H9 (cell line): ENCODE measurements around the gene KCTD1. TPM values are rescaled to one million over a fixed set of nuclear protein-coding genes. Genes with fewer than 3 reads are reported as not detected.

Experiments used
- DNase-seq: peaks from one replicate; pipeline ENCODE4 v3.0.0-alpha.2; 2017
- H2AFZ ChIP-seq: one replicate; pipeline ENCODE4 v1.6.1; 2013; ENCODE audit warnings: mild to moderate bottlenecking, low read length, control low read depth, moderate library complexity
- H2AK5ac ChIP-seq: 2 replicates; pipeline ENCODE4 v1.6.1; 2013; ENCODE audit warnings: low read length, control low read depth, mixed read lengths; ENCODE audit not compliant: insufficient read length
- H2BK120ac ChIP-seq: one replicate; pipeline ENCODE4 v1.6.1; 2013; ENCODE audit warnings: low read depth, mild to moderate bottlenecking, low read length, control low read depth, inconsistent platforms; ENCODE audit not compliant: poor library complexity, severe bottlenecking
- H2BK12ac ChIP-seq: 2 replicates; pipeline ENCODE4 v1.6.1; 2013; ENCODE audit warnings: low read length, control low read depth, mixed read lengths, low read depth; ENCODE audit not compliant: insufficient read length
- H2BK15ac ChIP-seq: 2 replicates; pipeline ENCODE4 v1.6.1; 2013; ENCODE audit warnings: low read depth, low read length, control low read depth
- H2BK20ac ChIP-seq: one replicate; pipeline ENCODE4 v1.6.1; 2013; ENCODE audit warnings: low read depth, mild to moderate bottlenecking, low read length, control low read depth, inconsistent platforms; ENCODE audit not compliant: poor library complexity, severe bottlenecking
- H2BK5ac ChIP-seq: 2 replicates; pipeline ENCODE4 v1.6.1; 2013; ENCODE audit warnings: low read length, control low read depth, mixed read lengths; ENCODE audit not compliant: insufficient read length
- H3K14ac ChIP-seq: 2 replicates; pipeline ENCODE4 v1.6.1; 2013; ENCODE audit warnings: low read length, control low read depth; ENCODE audit not compliant: insufficient read depth
- H3K18ac ChIP-seq: 2 replicates; pipeline ENCODE4 v1.6.1; 2013; ENCODE audit warnings: low read depth, mild to moderate bottlenecking, mixed read lengths, low read length, control low read depth; ENCODE audit not compliant: insufficient read length
- H3K23ac ChIP-seq: 2 replicates; pipeline ENCODE4 v1.6.1; 2013; ENCODE audit warnings: low read length, control low read depth, mixed read lengths, low read depth; ENCODE audit not compliant: insufficient read length
- H3K23me2 ChIP-seq: 2 replicates; pipeline ENCODE4 v1.6.1; 2013; ENCODE audit warnings: low read depth, mild to moderate bottlenecking, mixed read lengths, low read length, control low read depth; ENCODE audit not compliant: insufficient read length, poor library complexity, severe bottlenecking
- H3K27ac ChIP-seq: 2 replicates; pipeline ENCODE4 v1.5.1; 2013; ENCODE audit warnings: low read length, control low read depth, mixed read lengths, low read depth; ENCODE audit not compliant: insufficient read length
- H3K27me3 ChIP-seq: 2 replicates; pipeline ENCODE4 v1.6.1; 2013; ENCODE audit warnings: low read length, control low read depth, inconsistent platforms; ENCODE audit not compliant: insufficient read depth
- H3K4ac ChIP-seq: 2 replicates; pipeline ENCODE4 v1.6.1; 2013; ENCODE audit warnings: low read depth, mild to moderate bottlenecking, control low read depth, inconsistent platforms, low read length, moderate library complexity
- H3K4me1 ChIP-seq: 2 replicates; pipeline ENCODE4 v1.6.1; 2013; ENCODE audit warnings: low read length, control low read depth, inconsistent platforms; ENCODE audit not compliant: insufficient read depth
- H3K4me2 ChIP-seq: 2 replicates; pipeline ENCODE4 v1.6.1; 2013; ENCODE audit warnings: low read length, control low read depth, mixed read lengths; ENCODE audit not compliant: insufficient read length, insufficient read depth
- H3K56ac ChIP-seq: 2 replicates; pipeline ENCODE4 v1.6.1; 2013; ENCODE audit warnings: low read depth, mild to moderate bottlenecking, mixed read lengths, low read length, control low read depth; ENCODE audit not compliant: insufficient read length
- H3K79me1 ChIP-seq: 2 replicates; pipeline ENCODE4 v1.6.1; 2013; ENCODE audit warnings: low read depth, mild to moderate bottlenecking, moderate library complexity, low read length, control low read depth, inconsistent platforms; ENCODE audit not compliant: insufficient read depth, poor library complexity, severe bottlenecking
- H3K79me2 ChIP-seq: 2 replicates; pipeline ENCODE4 v1.6.1; 2013; ENCODE audit warnings: low read length, control low read depth, inconsistent platforms; ENCODE audit not compliant: insufficient read depth
- H3K9ac ChIP-seq: 2 replicates; pipeline ENCODE4 v1.6.1; 2013; ENCODE audit warnings: low read length, control low read depth, mixed read lengths; ENCODE audit not compliant: insufficient read length; ENCODE audit errors: extremely low read depth
- H3K9me3 ChIP-seq: one replicate; pipeline ENCODE4 v1.6.1; 2013; ENCODE audit warnings: low read depth, low read length, inconsistent platforms; ENCODE audit not compliant: control insufficient read depth
- H3T11ph ChIP-seq: one replicate; pipeline ENCODE4 v1.6.1; 2013; ENCODE audit warnings: mild to moderate bottlenecking, low read length, control low read depth, inconsistent platforms
- H4K20me1 ChIP-seq: one replicate; pipeline ENCODE4 v1.6.1; 2013; ENCODE audit not compliant: control insufficient read depth, insufficient read length, insufficient read depth
- H4K5ac ChIP-seq: 2 replicates; pipeline ENCODE4 v1.6.1; 2013; ENCODE audit warnings: low read depth, mild to moderate bottlenecking, mixed read lengths, low read length, control low read depth; ENCODE audit not compliant: insufficient read length
- H4K8ac ChIP-seq: replicated peaks from 2 replicates; pipeline ENCODE4 v1.6.1; 2013; ENCODE audit warnings: low read length, control low read depth, mixed read lengths, low read depth; ENCODE audit not compliant: insufficient read length
- H4K91ac ChIP-seq: 2 replicates; pipeline ENCODE4 v1.6.1; 2013; ENCODE audit warnings: low read depth, mild to moderate bottlenecking, moderate library complexity, mixed read lengths, low read length, control low read depth; ENCODE audit not compliant: insufficient read length
- H3K27ac Mint-ChIP-seq, 3 experiments: 2 replicates in 2 of 3; 3 replicates in 1 of 3; pipeline ENCODE4 v1.8.0; 2020 to 2021; ENCODE audit warnings: mixed read lengths in 3 of 3, mild to moderate bottlenecking in 1 of 3, moderate library complexity in 1 of 3
- H3K27me3 Mint-ChIP-seq: 2 replicates; pipeline ENCODE4 v1.8.0; 2021; ENCODE audit warnings: low read depth, mild to moderate bottlenecking, moderate library complexity, mixed read lengths
- H3K36me3 Mint-ChIP-seq, 3 experiments: 2 replicates in 2 of 3; 3 replicates in 1 of 3; pipeline ENCODE4 v1.8.0; 2020 to 2021; ENCODE audit warnings: low read depth in 3 of 3, mixed read lengths in 3 of 3; ENCODE audit not compliant: insufficient read depth in 1 of 3
- H3K4me1 Mint-ChIP-seq, 2 experiments: 2 replicates each; pipeline ENCODE4 v1.8.0; 2020; ENCODE audit warnings: mixed read lengths in 2 of 2
- H3K4me3 Mint-ChIP-seq, 2 experiments: 2 replicates in 1 of 2; 3 replicates in 1 of 2; pipeline ENCODE4 v1.8.0; 2020 to 2021; ENCODE audit warnings: mild to moderate bottlenecking in 2 of 2, mixed read lengths in 2 of 2, moderate library complexity in 1 of 2
- H3K9me3 Mint-ChIP-seq, 2 experiments: 2 replicates in 1 of 2; 3 replicates in 1 of 2; pipeline ENCODE4 v1.8.0; 2020; ENCODE audit warnings: mild to moderate bottlenecking in 2 of 2, mixed read lengths in 2 of 2, moderate library complexity in 1 of 2
- WGBS: extraction: QIAGEN DNeasy Blood & Tissue Kit; methylation state at CpG from one replicate; pipeline ENCODE4 v1.1.7; 2013; ENCODE audit warnings: missing lambda C conversion rate, low lambda C conversion rate, mixed read lengths; ENCODE audit not compliant: insufficient read length; ENCODE audit errors: extremely low coverage; 5-methylcytosine and 5-hydroxymethylcytosine counted together
- total RNA-seq: library from RNA; stranded (reverse); gene quantifications from 2 replicates; pipeline ENCODE4 v1.2.1, GENCODE V29; 2021
- TF ChIP-seq, protein P1 (sequence below): fragments of 200-600 bp; sonication (generic); conservative IDR thresholded peaks from 3 replicates; pipeline ENCODE4 v1.8.0; 2021; ENCODE audit warnings: antibody characterized with exemption, mild to moderate bottlenecking

KCTD1 gene
- total RNA-seq, 1 experiment from 2014 or later, result 10.8 TPM

DNA sequence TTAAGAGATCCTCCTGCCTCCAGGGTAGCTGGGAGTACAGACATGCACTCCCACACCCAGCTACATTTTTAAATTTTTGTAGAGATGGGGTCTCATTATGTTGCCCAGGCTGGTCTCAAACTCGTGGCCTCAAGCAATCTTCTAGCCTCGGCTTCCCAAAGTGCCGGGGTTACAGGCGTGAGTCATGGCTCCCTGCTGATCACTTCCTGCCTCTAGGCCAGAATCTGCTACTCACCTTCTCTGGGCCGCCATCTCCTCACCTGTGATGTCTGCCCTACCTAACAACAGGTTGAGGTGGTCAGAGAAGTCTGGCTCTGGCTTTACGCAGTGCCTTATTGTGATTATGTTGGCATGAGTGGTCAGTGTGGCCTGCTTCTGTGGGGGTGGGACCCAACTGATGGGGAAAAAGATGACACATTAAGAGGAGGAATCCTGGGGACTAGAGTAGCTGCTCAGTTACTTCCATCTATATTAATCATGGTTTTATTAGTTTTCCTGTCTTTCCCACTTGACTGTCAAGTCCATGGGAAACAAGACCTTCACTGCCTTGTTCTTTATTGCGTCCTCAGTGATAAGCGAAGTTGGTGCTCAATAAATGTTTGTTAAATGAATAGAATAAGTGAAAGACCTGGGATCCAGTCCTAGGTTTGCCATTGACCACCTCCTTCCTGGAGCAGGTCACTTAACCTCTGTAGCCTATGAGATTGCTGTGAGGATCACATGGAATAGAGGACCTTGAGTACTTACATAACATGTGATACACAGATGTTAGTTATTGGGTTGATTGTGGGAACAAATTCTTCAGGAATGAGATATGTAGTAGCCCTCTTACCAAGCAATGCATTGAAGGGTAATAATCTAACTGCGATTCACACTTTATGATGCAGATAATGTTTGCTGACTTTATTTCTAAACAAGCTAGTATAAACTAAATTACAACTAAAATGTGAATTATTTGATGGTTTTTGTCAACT lies 15.7 kb downstream of the KCTD1 start:
- Histone ChIP-seq H3K27me3 (no peaks in the 10 kb centered on the region), H3K14ac (peak overlapping the region; percentile 55; the same call in 1 of the 2 replicates), H2BK20ac (no peak overlapping the region), H3T11ph (no peak overlapping the region), H2AK5ac (no peak overlapping the region), H3K18ac (no peak overlapping the region), H3K56ac (no peak overlapping the region), H3K4me1 (peaks cover 3% of the 10 kb centered on the region; the same call in 1 of the 2 replicates), H3K79me2 (no peaks in the 10 kb centered on the region), H3K4me2 (no peak overlapping the region), H3K23ac (no peak overlapping the region), H2BK120ac (no peak overlapping the region), H3K79me1 (no peaks in the 10 kb centered on the region), H4K20me1 (no peaks in the 10 kb centered on the region), H2AFZ (no peak overlapping the region), H2BK15ac (no peak overlapping the region), H4K8ac (no peak overlapping the region), H3K4ac (no peak overlapping the region), H3K23me2 (no peaks in the 10 kb centered on the region), H2BK12ac (no peak overlapping the region), H3K9me3 (no peaks in the 10 kb centered on the region), H2BK5ac (no peak overlapping the region), H3K9ac (no peak overlapping the region), H4K5ac (no peak overlapping the region), H3K27ac (no peak overlapping the region), H4K91ac (no peak overlapping the region)
- H3K9me3 Mint-ChIP-seq, result no peaks in the 10 kb centered on the region
- H3K4me3 Mint-ChIP-seq, result no peak overlapping the region
- H3K4me1 Mint-ChIP-seq, result peaks cover 27 to 48% of the 10 kb centered on the region in 2 experiments
- WGBS, result no CpG with 5 or more reads among the region's 9 CpGs
- no peaks in the 10 kb centered on the region for H3K36me3 Mint-ChIP-seq
- H3K27me3 Mint-ChIP-seq, result no peaks in the 10 kb centered on the region
- DNase-seq, result peak; percentile 50
- TF ChIP-seq, protein P1, sequence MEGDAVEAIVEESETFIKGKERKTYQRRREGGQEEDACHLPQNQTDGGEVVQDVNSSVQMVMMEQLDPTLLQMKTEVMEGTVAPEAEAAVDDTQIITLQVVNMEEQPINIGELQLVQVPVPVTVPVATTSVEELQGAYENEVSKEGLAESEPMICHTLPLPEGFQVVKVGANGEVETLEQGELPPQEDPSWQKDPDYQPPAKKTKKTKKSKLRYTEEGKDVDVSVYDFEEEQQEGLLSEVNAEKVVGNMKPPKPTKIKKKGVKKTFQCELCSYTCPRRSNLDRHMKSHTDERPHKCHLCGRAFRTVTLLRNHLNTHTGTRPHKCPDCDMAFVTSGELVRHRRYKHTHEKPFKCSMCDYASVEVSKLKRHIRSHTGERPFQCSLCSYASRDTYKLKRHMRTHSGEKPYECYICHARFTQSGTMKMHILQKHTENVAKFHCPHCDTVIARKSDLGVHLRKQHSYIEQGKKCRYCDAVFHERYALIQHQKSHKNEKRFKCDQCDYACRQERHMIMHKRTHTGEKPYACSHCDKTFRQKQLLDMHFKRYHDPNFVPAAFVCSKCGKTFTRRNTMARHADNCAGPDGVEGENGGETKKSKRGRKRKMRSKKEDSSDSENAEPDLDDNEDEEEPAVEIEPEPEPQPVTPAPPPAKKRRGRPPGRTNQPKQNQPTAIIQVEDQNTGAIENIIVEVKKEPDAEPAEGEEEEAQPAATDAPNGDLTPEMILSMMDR, result no peak
- H3K27ac Mint-ChIP-seq, result peak overlapping the region; percentile 75 to 96 (median 83); a peak in 4 of 7 replicates
